Measurements from ENCODE around the gene AOPEP.

- TF ChIP-seq, protein P1, sequence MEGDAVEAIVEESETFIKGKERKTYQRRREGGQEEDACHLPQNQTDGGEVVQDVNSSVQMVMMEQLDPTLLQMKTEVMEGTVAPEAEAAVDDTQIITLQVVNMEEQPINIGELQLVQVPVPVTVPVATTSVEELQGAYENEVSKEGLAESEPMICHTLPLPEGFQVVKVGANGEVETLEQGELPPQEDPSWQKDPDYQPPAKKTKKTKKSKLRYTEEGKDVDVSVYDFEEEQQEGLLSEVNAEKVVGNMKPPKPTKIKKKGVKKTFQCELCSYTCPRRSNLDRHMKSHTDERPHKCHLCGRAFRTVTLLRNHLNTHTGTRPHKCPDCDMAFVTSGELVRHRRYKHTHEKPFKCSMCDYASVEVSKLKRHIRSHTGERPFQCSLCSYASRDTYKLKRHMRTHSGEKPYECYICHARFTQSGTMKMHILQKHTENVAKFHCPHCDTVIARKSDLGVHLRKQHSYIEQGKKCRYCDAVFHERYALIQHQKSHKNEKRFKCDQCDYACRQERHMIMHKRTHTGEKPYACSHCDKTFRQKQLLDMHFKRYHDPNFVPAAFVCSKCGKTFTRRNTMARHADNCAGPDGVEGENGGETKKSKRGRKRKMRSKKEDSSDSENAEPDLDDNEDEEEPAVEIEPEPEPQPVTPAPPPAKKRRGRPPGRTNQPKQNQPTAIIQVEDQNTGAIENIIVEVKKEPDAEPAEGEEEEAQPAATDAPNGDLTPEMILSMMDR (IDR thresholded peaks at IDR 0.05), result no peak
- TF ChIP-seq, protein P2, sequence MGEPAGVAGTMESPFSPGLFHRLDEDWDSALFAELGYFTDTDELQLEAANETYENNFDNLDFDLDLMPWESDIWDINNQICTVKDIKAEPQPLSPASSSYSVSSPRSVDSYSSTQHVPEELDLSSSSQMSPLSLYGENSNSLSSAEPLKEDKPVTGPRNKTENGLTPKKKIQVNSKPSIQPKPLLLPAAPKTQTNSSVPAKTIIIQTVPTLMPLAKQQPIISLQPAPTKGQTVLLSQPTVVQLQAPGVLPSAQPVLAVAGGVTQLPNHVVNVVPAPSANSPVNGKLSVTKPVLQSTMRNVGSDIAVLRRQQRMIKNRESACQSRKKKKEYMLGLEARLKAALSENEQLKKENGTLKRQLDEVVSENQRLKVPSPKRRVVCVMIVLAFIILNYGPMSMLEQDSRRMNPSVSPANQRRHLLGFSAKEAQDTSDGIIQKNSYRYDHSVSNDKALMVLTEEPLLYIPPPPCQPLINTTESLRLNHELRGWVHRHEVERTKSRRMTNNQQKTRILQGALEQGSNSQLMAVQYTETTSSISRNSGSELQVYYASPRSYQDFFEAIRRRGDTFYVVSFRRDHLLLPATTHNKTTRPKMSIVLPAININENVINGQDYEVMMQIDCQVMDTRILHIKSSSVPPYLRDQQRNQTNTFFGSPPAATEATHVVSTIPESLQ (CRISPR knock-in tag; IDR thresholded peaks at IDR 0.05), result no peak
- TF ChIP-seq CREB1 (CRISPR knock-in tag; IDR thresholded peaks at IDR 0.05) (no peak), ATF2 (CRISPR knock-in tag; IDR thresholded peaks at IDR 0.05; ENCODE audit: borderline replicate concordance, low read depth) (no peak)
These were observed 266.8 kb downstream of the AOPEP start for GRCh38 chr9:94993160-94993820.

Measured in WTC11 (cell line).